ENCODE measurements around the gene MAN2B1. TPM values are rescaled to one million over a fixed set of nuclear protein-coding genes. Genes with fewer than 3 reads are reported as not detected.

The MAN2B1 gene
- total and polyA plus RNA-seq, 2 donors (not counting 1 experiment from before 2014, with no cell fraction given), result 30.7 to 36.0 TPM

DNA sequence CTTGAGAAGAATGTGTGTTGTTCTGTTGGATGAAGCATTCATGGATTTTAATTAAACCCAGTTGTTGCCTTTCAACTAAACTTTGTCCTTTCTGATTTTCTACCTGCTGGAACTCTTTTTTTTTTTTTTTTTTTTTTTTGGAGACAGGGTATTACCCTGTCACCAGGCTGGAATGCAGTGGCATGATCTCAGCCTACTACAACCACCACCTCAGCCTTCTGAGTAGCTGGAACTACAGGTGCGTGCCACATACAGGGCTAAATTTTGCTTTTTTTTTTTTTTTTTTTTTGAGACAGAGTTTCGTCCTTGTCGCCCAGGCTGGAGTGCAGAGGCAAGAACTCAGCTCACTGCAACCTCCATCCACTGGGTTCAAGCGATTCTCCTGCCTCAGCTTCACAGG lies 48.9 kb downstream of the MAN2B1 start:
- H3K4me3 ChIP-seq (replicated peaks in 1 of 4; ENCODE audit: control extremely low read depth in 1 of 4, insufficient read depth in 1 of 4, low read depth in 3 of 4, low read length in 4 of 4), result no peak overlapping the region
- TF ChIP-seq, protein P1, sequence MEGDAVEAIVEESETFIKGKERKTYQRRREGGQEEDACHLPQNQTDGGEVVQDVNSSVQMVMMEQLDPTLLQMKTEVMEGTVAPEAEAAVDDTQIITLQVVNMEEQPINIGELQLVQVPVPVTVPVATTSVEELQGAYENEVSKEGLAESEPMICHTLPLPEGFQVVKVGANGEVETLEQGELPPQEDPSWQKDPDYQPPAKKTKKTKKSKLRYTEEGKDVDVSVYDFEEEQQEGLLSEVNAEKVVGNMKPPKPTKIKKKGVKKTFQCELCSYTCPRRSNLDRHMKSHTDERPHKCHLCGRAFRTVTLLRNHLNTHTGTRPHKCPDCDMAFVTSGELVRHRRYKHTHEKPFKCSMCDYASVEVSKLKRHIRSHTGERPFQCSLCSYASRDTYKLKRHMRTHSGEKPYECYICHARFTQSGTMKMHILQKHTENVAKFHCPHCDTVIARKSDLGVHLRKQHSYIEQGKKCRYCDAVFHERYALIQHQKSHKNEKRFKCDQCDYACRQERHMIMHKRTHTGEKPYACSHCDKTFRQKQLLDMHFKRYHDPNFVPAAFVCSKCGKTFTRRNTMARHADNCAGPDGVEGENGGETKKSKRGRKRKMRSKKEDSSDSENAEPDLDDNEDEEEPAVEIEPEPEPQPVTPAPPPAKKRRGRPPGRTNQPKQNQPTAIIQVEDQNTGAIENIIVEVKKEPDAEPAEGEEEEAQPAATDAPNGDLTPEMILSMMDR (conservative IDR thresholded peaks at IDR 0.05 in 1 of 2, IDR thresholded peaks at IDR 0.05 in 1 of 2; ENCODE audit: low read depth in 1 of 2, low read length in 2 of 2), result no peak
- no peak for TF ChIP-seq EZH2 (IDR thresholded peaks at IDR 0.05; ENCODE audit: low read length, missing control alignments)
- H3K9me3 ChIP-seq (ENCODE audit: control insufficient read depth, insufficient read depth, low read depth, low read length), result no peaks in the 10 kb centered on the region
- H3K79me2 ChIP-seq (ENCODE audit: control insufficient read depth, insufficient read depth, low read length), result peaks cover 59% of the 10 kb centered on the region
- no peaks in the 10 kb centered on the region for H3K4me1 ChIP-seq (ENCODE audit: control insufficient read depth, extremely low read depth, insufficient read depth, low read length)
- H3K27me3 ChIP-seq (ENCODE audit: control insufficient read depth, insufficient read depth, low read length), result no peaks in the 10 kb centered on the region
- H4K20me1 ChIP-seq (ENCODE audit: control insufficient read depth, extremely low read depth, insufficient read depth, low read length), result no peaks in the 10 kb centered on the region
- H3K27ac ChIP-seq (ENCODE audit: insufficient read depth, low read length), result no peak overlapping the region
- DNase-seq (ENCODE audit: low read depth in 2 of 2), result no peak
- H2AFZ ChIP-seq (ENCODE audit: low read length), result no peak overlapping the region
- H3K9ac ChIP-seq (ENCODE audit: insufficient read depth, low read length), result no peak overlapping the region
- peaks cover 5% of the 10 kb centered on the region for H3K36me3 ChIP-seq (ENCODE audit: control insufficient read depth, insufficient read depth, low read length)
- H3K4me2 ChIP-seq (ENCODE audit: extremely low read depth, insufficient read depth, low read length), result no peak overlapping the region

DNA sequence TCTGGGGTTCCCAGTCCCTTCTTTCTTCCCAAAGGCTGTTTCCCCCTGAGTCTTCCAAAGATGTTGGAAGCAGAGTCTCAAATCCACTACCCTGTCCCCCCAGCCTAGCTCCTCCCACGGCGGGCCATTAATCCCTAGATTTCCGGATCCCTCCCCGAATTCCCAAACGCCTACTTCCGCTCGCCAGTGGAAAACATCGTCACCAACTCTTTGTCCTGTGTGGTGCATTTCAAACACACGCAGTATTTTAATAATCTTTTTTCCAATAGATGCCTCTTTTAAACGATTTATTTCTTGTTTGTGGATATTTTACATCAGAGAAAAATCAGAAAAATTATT lies 55.2 kb downstream of the MAN2B1 start:
- peak overlapping the region; percentile 84 for H3K4me2 ChIP-seq (ENCODE audit: extremely low read depth, insufficient read depth, low read length)
- H3K27me3 ChIP-seq (ENCODE audit: control insufficient read depth, insufficient read depth, low read length), result no peaks in the 10 kb centered on the region
- no peaks in the 10 kb centered on the region for H3K9me3 ChIP-seq (ENCODE audit: control insufficient read depth, insufficient read depth, low read depth, low read length)
- H3K36me3 ChIP-seq (ENCODE audit: control insufficient read depth, insufficient read depth, low read length), result peaks cover 7% of the 10 kb centered on the region
- H4K20me1 ChIP-seq (ENCODE audit: control insufficient read depth, extremely low read depth, insufficient read depth, low read length), result no peaks in the 10 kb centered on the region
- DNase-seq (ENCODE audit: low read depth in 2 of 2), result peak; percentile 73 to 77
- peak overlapping the region; percentile 97 for H3K27ac ChIP-seq (ENCODE audit: insufficient read depth, low read length)
- peak overlapping the region; percentile 88 for H2AFZ ChIP-seq (ENCODE audit: low read length)
- H3K4me1 ChIP-seq (ENCODE audit: control insufficient read depth, extremely low read depth, insufficient read depth, low read length), result no peaks in the 10 kb centered on the region
- no peak for TF ChIP-seq EZH2 (IDR thresholded peaks at IDR 0.05; ENCODE audit: low read length, missing control alignments)
- TF ChIP-seq, protein P1 (conservative IDR thresholded peaks at IDR 0.05 in 1 of 2, IDR thresholded peaks at IDR 0.05 in 1 of 2; ENCODE audit: low read depth in 1 of 2, low read length in 2 of 2), result no peak
- H3K79me2 ChIP-seq (ENCODE audit: control insufficient read depth, insufficient read depth, low read length), result peaks cover 45% of the 10 kb centered on the region
- peak overlapping the region; percentile 86 to 100 (median 95) for H3K4me3 ChIP-seq (replicated peaks in 1 of 4; ENCODE audit: control extremely low read depth in 1 of 4, insufficient read depth in 1 of 4, low read depth in 3 of 4, low read length in 4 of 4)
- H3K9ac ChIP-seq (ENCODE audit: insufficient read depth, low read length), result peak overlapping the region; percentile 95

GRCh38 chr19:12610540-12611360 lies 55.8 kb downstream of the MAN2B1 start, which contains the start of the genes ZNF490 and ZNF791:
ZNF490 (minus strand) TSS chr19:12610813; CDS start chr19:12610680, 133 bp downstream.
ZNF791 (plus strand) TSS chr19:12610920; CDS start chr19:12611080, 160 bp downstream.
- peaks cover 40% of the 10 kb centered on the region for H3K79me2 ChIP-seq (ENCODE audit: control insufficient read depth, insufficient read depth, low read length)
- peak; percentile 96 to 97 for DNase-seq (ENCODE audit: low read depth in 2 of 2)
- peak within 1 kb of the TSS; percentile 95 for H3K9ac ChIP-seq (ENCODE audit: insufficient read depth, low read length)
- H3K9me3 ChIP-seq (ENCODE audit: control insufficient read depth, insufficient read depth, low read depth, low read length), result no peaks in the 10 kb centered on the region
- TF ChIP-seq EZH2 (IDR thresholded peaks at IDR 0.05; ENCODE audit: low read length, missing control alignments), result no peak
- TF ChIP-seq, protein P1 (conservative IDR thresholded peaks at IDR 0.05 in 1 of 2, IDR thresholded peaks at IDR 0.05 in 1 of 2; ENCODE audit: low read depth in 1 of 2, low read length in 2 of 2), result no peak
- peaks cover 7% of the 10 kb centered on the region for H3K36me3 ChIP-seq (ENCODE audit: control insufficient read depth, insufficient read depth, low read length)
- H3K27me3 ChIP-seq (ENCODE audit: control insufficient read depth, insufficient read depth, low read length), result no peaks in the 10 kb centered on the region
- no peaks in the 10 kb centered on the region for H4K20me1 ChIP-seq (ENCODE audit: control insufficient read depth, extremely low read depth, insufficient read depth, low read length)
- peak within 1 kb of the TSS; percentile 99 for H2AFZ ChIP-seq (ENCODE audit: low read length)
- H3K4me3 ChIP-seq (replicated peaks in 1 of 4; ENCODE audit: control extremely low read depth in 1 of 4, insufficient read depth in 1 of 4, low read depth in 3 of 4, low read length in 4 of 4), result peak within 1 kb of the TSS; percentile 86 to 100 (median 95)
- H3K27ac ChIP-seq (ENCODE audit: insufficient read depth, low read length), result peak within 1 kb of the TSS; percentile 97
- H3K4me2 ChIP-seq (ENCODE audit: extremely low read depth, insufficient read depth, low read length), result peak within 1 kb of the TSS; percentile 84
- no peaks in the 10 kb centered on the region for H3K4me1 ChIP-seq (ENCODE audit: control insufficient read depth, extremely low read depth, insufficient read depth, low read length)

Data from fibroblast of lung (primary cell).